Measurements from ENCODE around the gene SDC4. TPM values are rescaled to one million over a fixed set of nuclear protein-coding genes. Genes with fewer than 3 reads are reported as not detected.

The SDC4 gene
- total and polyA plus RNA-seq, 4 donors, result 54.4 to 147 (median 83.6) TPM

GRCh38 chr20:45304464-45304999 is 43.7 kb downstream of the SDC4 start (continued):
- TF ChIP-seq MAX (IDR thresholded peaks at IDR 0.05), result no peak

GRCh38 chr20:45303586-45304463 is 44.4 kb downstream of the SDC4 start:
- H3K27ac ChIP-seq (ENCODE audit: low read depth in 1 of 2, low read length in 2 of 2), result no peak overlapping the region

GRCh38 chr20:45301824-45302271 is 46.4 kb downstream of the SDC4 start:
- no peak overlapping the region for H3K4me3 ChIP-seq (ENCODE audit: low read depth in 1 of 3, low read length in 3 of 3)
- no peaks in the 10 kb centered on the region for H3K36me3 ChIP-seq (ENCODE audit: control insufficient read depth in 4 of 4, insufficient read depth in 3 of 4, low read depth in 1 of 4, low read length in 3 of 4)
- DNase-seq (ENCODE audit: low spot score), result no peak
- no peak overlapping the region for H3K9ac ChIP-seq (ENCODE audit: low read depth in 1 of 2, low read length in 2 of 2)
- no peak overlapping the region for H3K27ac ChIP-seq (ENCODE audit: low read depth in 1 of 2, low read length in 2 of 2)
- no peaks in the 10 kb centered on the region for H3K9me3 ChIP-seq (ENCODE audit: control insufficient read depth in 4 of 4, low read length in 3 of 4)
- no peak for TF ChIP-seq HNF4A (conservative IDR thresholded peaks at IDR 0.05)
- no peak for TF ChIP-seq REST (IDR thresholded peaks at IDR 0.05)
- no peak for TF ChIP-seq HNF4G (IDR thresholded peaks at IDR 0.05)
- no peak for TF ChIP-seq FOXA1 (IDR thresholded peaks at IDR 0.05)
- TF ChIP-seq MAX (IDR thresholded peaks at IDR 0.05), result no peak
- TF ChIP-seq ZBTB33 (IDR thresholded peaks at IDR 0.05), result no peak
- TF ChIP-seq NR2F2 (IDR thresholded peaks at IDR 0.05), result no peak
- TF ChIP-seq ATF3 (IDR thresholded peaks at IDR 0.05), result no peak
- TF ChIP-seq EGR1 (IDR thresholded peaks at IDR 0.05; ENCODE audit: low read depth in 2 of 2), result no peak
- no peak for TF ChIP-seq FOXA2 (IDR thresholded peaks at IDR 0.05)
- TF ChIP-seq RXRA (IDR thresholded peaks at IDR 0.05), result no peak
- no peak for TF ChIP-seq JUND (IDR thresholded peaks at IDR 0.05)
- no peak for TF ChIP-seq TAF1 (conservative IDR thresholded peaks at IDR 0.05)
- no peak for TF ChIP-seq RAD21 (IDR thresholded peaks at IDR 0.05)
- peaks cover 0 to 4% (median 3%) of the 10 kb centered on the region in 4 donors for H3K27me3 ChIP-seq (ENCODE audit: control insufficient read depth in 4 of 4, insufficient read depth in 4 of 4, low read length in 3 of 4)
- peaks cover 0 to 4% (median 0%) of the 10 kb centered on the region in 4 donors for H3K4me1 ChIP-seq (ENCODE audit: control insufficient read depth in 4 of 4, insufficient read depth in 4 of 4, low read length in 3 of 4)
- 75% methylated on average over 5 of the region's 5 CpGs for WGBS

More at GRCh38 chr20:45303586-45304463, 44.4 kb downstream of the SDC4 start:
- WGBS, result 39% methylated on average over 47 of the region's 47 CpGs
- H3K27me3 ChIP-seq (ENCODE audit: control insufficient read depth in 4 of 4, insufficient read depth in 4 of 4, low read length in 3 of 4), result peaks cover 0 to 5% (median 3%) of the 10 kb centered on the region in 4 donors
- H3K4me1 ChIP-seq (ENCODE audit: control insufficient read depth in 4 of 4, insufficient read depth in 4 of 4, low read length in 3 of 4), result peaks cover 0 to 4% (median 0%) of the 10 kb centered on the region in 4 donors
- no peaks in the 10 kb centered on the region for H3K9me3 ChIP-seq (ENCODE audit: control insufficient read depth in 4 of 4, low read length in 3 of 4)
- no peak for DNase-seq (ENCODE audit: low spot score)
- no peak overlapping the region for H3K4me3 ChIP-seq (ENCODE audit: low read depth in 1 of 3, low read length in 3 of 3)
- no peak overlapping the region for H3K9ac ChIP-seq (ENCODE audit: low read depth in 1 of 2, low read length in 2 of 2)
- no peak for TF ChIP-seq HNF4A (conservative IDR thresholded peaks at IDR 0.05)
- no peak for TF ChIP-seq CTCF (IDR thresholded peaks at IDR 0.05; ENCODE audit: low read depth, low read length, missing input control)
- TF ChIP-seq SP1 (IDR thresholded peaks at IDR 0.05), result no peak
- TF ChIP-seq EGR1 (IDR thresholded peaks at IDR 0.05; ENCODE audit: low read depth in 2 of 2), result no peak
- TF ChIP-seq RAD21 (IDR thresholded peaks at IDR 0.05), result no peak
- no peak for TF ChIP-seq YY1 (IDR thresholded peaks at IDR 0.05)
- no peak for TF ChIP-seq FOXA2 (IDR thresholded peaks at IDR 0.05)
- no peak for TF ChIP-seq FOXA1 (IDR thresholded peaks at IDR 0.05)
- TF ChIP-seq ATF3 (IDR thresholded peaks at IDR 0.05), result no peak
- H3K36me3 ChIP-seq (ENCODE audit: control insufficient read depth in 4 of 4, insufficient read depth in 3 of 4, low read depth in 1 of 4, low read length in 3 of 4), result no peaks in the 10 kb centered on the region
